ENCODE measurements around the gene NUBP2.

GRCh38 chr16:1747934-1748333 is 34.8 kb upstream of the NUBP2 start:
- TF ChIP-seq ZFP3 (CRISPR knock-in tag; IDR thresholded peaks at IDR 0.05) (no peak), ARNTL (CRISPR knock-in tag; IDR thresholded peaks at IDR 0.05; ENCODE audit: borderline replicate concordance, low read depth) (no peak), GLIS3 (CRISPR knock-in tag; IDR thresholded peaks at IDR 0.05) (no peak), PPARA (CRISPR knock-in tag; IDR thresholded peaks at IDR 0.05; ENCODE audit: borderline replicate concordance) (no peak)
